GM23338 (cell line): ENCODE data around the gene SF1. TPM values are rescaled to one million over a fixed set of nuclear protein-coding genes. Genes with fewer than 3 reads are reported as not detected.

Source experiments
- ATAC-seq: fragments of 200-7000 bp; cut with Tn5 transposase; 3 replicates; pipeline ENCODE4 v1.9.1; 2020
- DNase-seq: peaks from one replicate; pipeline ENCODE4 v3.0.0-alpha.2; 2015; ENCODE audit warnings: low spot score
- H2AFZ ChIP-seq: fragments of 200-600 bp; sonication (generic); 2 replicates; pipeline ENCODE4 v1.8.0; 2016; ENCODE audit warnings: antibody characterized with exemption, mild to moderate bottlenecking, moderate library complexity
- H3F3A ChIP-seq: fragments of 200-600 bp; sonication (generic); replicated peaks from 2 replicates; pipeline ENCODE4 v1.8.0; 2017; ENCODE audit warnings: antibody characterized with exemption, mixed run types, low read depth
- H3K27ac ChIP-seq: fragments of 200-600 bp; sonication (generic); 2 replicates; pipeline ENCODE4 v1.6.1; 2016; ENCODE audit warnings: low read depth
- H3K27me3 ChIP-seq: fragments of 200-600 bp; sonication (generic); 2 replicates; pipeline ENCODE4 v1.8.0; 2016; ENCODE audit warnings: mild to moderate bottlenecking, mixed run types, moderate library complexity; ENCODE audit not compliant: insufficient read depth
- H3K36me3 ChIP-seq: fragments of 200-600 bp; sonication (generic); 2 replicates; pipeline ENCODE4 v1.8.0; 2016; ENCODE audit warnings: mild to moderate bottlenecking; ENCODE audit not compliant: insufficient read depth
- H3K4me1 ChIP-seq: fragments of 200-600 bp; sonication (generic); 2 replicates; pipeline ENCODE4 v1.8.0; 2016; ENCODE audit warnings: mild to moderate bottlenecking, moderate library complexity; ENCODE audit not compliant: insufficient read depth
- H3K4me2 ChIP-seq: fragments of 200-600 bp; sonication (generic); 2 replicates; pipeline ENCODE4 v1.7.1; 2017; ENCODE audit warnings: mixed run types
- H3K4me3 ChIP-seq: fragments of 200-600 bp; sonication (generic); 2 replicates; pipeline ENCODE4 v1.6.1; 2016; ENCODE audit warnings: mixed run types
- H3K79me2 ChIP-seq: fragments of 200-600 bp; sonication (generic); replicated peaks from 2 replicates; pipeline ENCODE4 v1.8.0; 2017; ENCODE audit warnings: mild to moderate bottlenecking; ENCODE audit not compliant: insufficient read depth
- H3K9me2 ChIP-seq: fragments of 200-600 bp; sonication (generic); 2 replicates; pipeline ENCODE4 v1.8.0; 2017; ENCODE audit not compliant: insufficient read depth
- H4K20me1 ChIP-seq: fragments of 200-600 bp; sonication (generic); replicated peaks from 2 replicates; pipeline ENCODE4 v1.8.0; 2017; ENCODE audit warnings: mild to moderate bottlenecking; ENCODE audit not compliant: insufficient read depth
- H3K27ac Mint-ChIP-seq: 2 replicates; pipeline ENCODE4 v1.8.0; 2020; ENCODE audit warnings: inconsistent platforms, mild to moderate bottlenecking, moderate library complexity, mixed read lengths
- H3K27me3 Mint-ChIP-seq: 3 replicates; pipeline ENCODE4 v1.8.0; 2022; ENCODE audit warnings: low read depth, mild to moderate bottlenecking, moderate library complexity, mixed read lengths, inconsistent platforms; ENCODE audit not compliant: insufficient read depth, poor library complexity
- H3K36me3 Mint-ChIP-seq: 3 replicates; pipeline ENCODE4 v1.8.0; 2021; ENCODE audit warnings: low read depth, mild to moderate bottlenecking, inconsistent platforms, moderate library complexity, mixed read lengths
- H3K4me1 Mint-ChIP-seq: 3 replicates; pipeline ENCODE4 v1.8.0; 2020; ENCODE audit warnings: mild to moderate bottlenecking, inconsistent platforms, mixed read lengths
- H3K4me3 Mint-ChIP-seq: 3 replicates; pipeline ENCODE4 v1.8.0; 2021; ENCODE audit warnings: moderate library complexity, mild to moderate bottlenecking, inconsistent platforms, mixed read lengths
- H3K9me3 Mint-ChIP-seq: 3 replicates; pipeline ENCODE4 v1.8.0; 2020; ENCODE audit warnings: moderate library complexity, mild to moderate bottlenecking, inconsistent platforms, mixed read lengths
- EZH2 ChIP-seq: fragments of 200-600 bp; sonication (generic); IDR thresholded peaks from one replicate; pipeline ENCODE4 v1.8.0; 2017; ENCODE audit warnings: antibody characterized with exemption, mild to moderate bottlenecking, low read depth; ENCODE audit not compliant: unreplicated experiment
- JUNB ChIP-seq: IDR thresholded peaks from one replicate; pipeline ENCODE4 v1.6.1; 2016; ENCODE audit warnings: antibody characterized with exemption; ENCODE audit not compliant: unreplicated experiment
- NANOG ChIP-seq: IDR thresholded peaks from 2 replicates; pipeline ENCODE4 v1.6.1; 2016; ENCODE audit warnings: antibody characterized with exemption, borderline replicate concordance
- POLR2AphosphoS5 ChIP-seq: IDR thresholded peaks from 2 replicates; pipeline ENCODE4 v1.6.1; 2016; ENCODE audit warnings: antibody characterized with exemption, low read depth
- STAT1 ChIP-seq: IDR thresholded peaks from one replicate; pipeline ENCODE4 v1.6.1; 2016; ENCODE audit warnings: antibody characterized with exemption; ENCODE audit not compliant: unreplicated experiment
- ZNF114 ChIP-seq: fragments of 250-450 bp; sonication (Bioruptor Pico); IDR thresholded peaks from 2 replicates; pipeline ENCODE4 v1.5.0; 2020; ENCODE audit warnings: mild to moderate bottlenecking, moderate library complexity
- ZNF462 ChIP-seq: fragments of 250-450 bp; sonication (Bioruptor Pico); IDR thresholded peaks from 2 replicates; pipeline ENCODE4 v1.5.0; 2020; ENCODE audit warnings: mild to moderate bottlenecking, moderate library complexity
- polyA plus RNA-seq: library from polyadenylated mRNA; unstranded; fragments of >200 nt; fragmentation: Nextera tagmentation; extraction: Ambion mirVana; gene quantifications from 2 replicates; pipeline ENCODE4 v1.2.1, GENCODE V29; 2016
- total RNA-seq: library from RNA; depleted of rRNA; stranded (reverse); fragments of >200 nt; shearing (Covaris generic); gene quantifications from 2 replicates; pipeline ENCODE4 v1.2.3, GENCODE V29; 2014

SF1 gene
- total and polyA plus RNA-seq, 2 experiments from 2014 or later: 76.9 to 252 TPM

- no peak for TF ChIP-seq ZNF462 (CRISPR knock-in tag)
- no peak for TF ChIP-seq POLR2AphosphoS5
- TF ChIP-seq ZNF114: no peak
- no peak for TF ChIP-seq EZH2
- no peak for TF ChIP-seq STAT1
- no peak for TF ChIP-seq NANOG
Observed at GRCh38 chr11:64752175-64752970, 26.0 kb downstream of the SF1 start (continued).

- Mint-ChIP-seq H3K4me3 (no peak overlapping the region), H3K9me3 (no peaks in the 10 kb centered on the region; the same call in 2 of the 3 replicates), H3K4me1 (peaks cover 14% of the 10 kb centered on the region), H3K36me3 (0 out of 3 replicates have a peak, but pooled peaks cover 3% of the 10 kb centered on the region), H3K27ac (no peak overlapping the region), H3K27me3 (peaks cover 19% of the 10 kb centered on the region)
- Histone ChIP-seq H3K27ac (no peak overlapping the region), H2AFZ (no peak overlapping the region), H3F3A (peaks cover 3% of the 10 kb centered on the region), H3K4me1 (no peaks in the 10 kb centered on the region; the same call in 1 of the 2 replicates), H3K27me3 (no peaks in the 10 kb centered on the region), H4K20me1 (no peaks in the 10 kb centered on the region), H3K9me2 (no peaks in the 10 kb centered on the region), H3K36me3 (no peaks in the 10 kb centered on the region), H3K4me2 (no peak overlapping the region), H3K79me2 (no peaks in the 10 kb centered on the region), H3K4me3 (no peak overlapping the region)
- DNase-seq (no peak), ATAC-seq (no peak)
- no peak for TF ChIP-seq ZNF462 (CRISPR knock-in tag)
- no peak for TF ChIP-seq ZNF114
- no peak for TF ChIP-seq JUNB
- TF ChIP-seq NANOG: no peak
Observed at GRCh38 chr11:64751580-64751979, 26.8 kb downstream of the SF1 start.
